ENCODE measurements around the gene PRKAG2.

Gene PRKAG2

GRCh38 chr7:151556592-151556991, 320.3 kb downstream of the PRKAG2 start:
- no peak for DNase-seq (ENCODE audit: low read depth)
- in situ Hi-C loops (cut with HindIII; ENCODE audit: low sequenced_read_pairs), result no loop called here
- no peak for TF ChIP-seq CTCF (IDR thresholded peaks at IDR 0.05; ENCODE audit: low read depth, low read length, missing control alignments)
- no peak overlapping the region for H3K4me3 ChIP-seq (ENCODE audit: low read depth, low read length)

DNA sequence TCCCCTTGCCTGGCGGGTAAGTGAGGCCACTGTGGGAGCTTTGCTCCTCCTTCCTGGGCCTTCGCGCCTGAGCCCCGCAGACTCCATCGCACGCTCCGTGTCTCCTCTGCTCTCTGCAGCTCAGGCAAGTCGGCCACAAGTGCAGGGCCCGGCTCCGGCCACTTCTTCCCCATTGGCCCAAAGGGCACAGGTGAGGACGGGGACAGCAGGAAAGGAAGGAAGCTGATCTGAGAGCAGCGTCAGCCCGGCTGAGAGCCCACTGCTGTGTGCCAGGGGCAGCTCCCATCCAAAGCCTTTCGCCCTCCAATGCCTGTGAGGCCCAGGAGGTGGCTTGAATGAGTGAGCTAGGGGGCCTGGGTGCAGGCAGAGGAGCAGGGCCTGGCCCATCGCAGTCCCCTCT, 323.6 kb downstream of the PRKAG2 start:
- TF ChIP-seq CTCF (IDR thresholded peaks at IDR 0.05; ENCODE audit: low read depth, low read length, missing control alignments), result no peak
- H3K4me3 ChIP-seq (ENCODE audit: low read depth, low read length), result no peak overlapping the region
- no peak for DNase-seq (ENCODE audit: low read depth)
- in situ Hi-C loops (cut with HindIII; ENCODE audit: low sequenced_read_pairs), result no loop called here

- no peak for TF ChIP-seq CTCF (IDR thresholded peaks at IDR 0.05; ENCODE audit: low read depth, low read length, missing control alignments)
- no peak overlapping the region for H3K4me3 ChIP-seq (ENCODE audit: low read depth, low read length)
- in situ Hi-C loops (cut with HindIII; ENCODE audit: low sequenced_read_pairs), result no loop called here
- DNase-seq (ENCODE audit: low read depth), result no peak
These were observed 324.4 kb downstream of the PRKAG2 start for GRCh38 chr7:151552352-151553028.

DNA sequence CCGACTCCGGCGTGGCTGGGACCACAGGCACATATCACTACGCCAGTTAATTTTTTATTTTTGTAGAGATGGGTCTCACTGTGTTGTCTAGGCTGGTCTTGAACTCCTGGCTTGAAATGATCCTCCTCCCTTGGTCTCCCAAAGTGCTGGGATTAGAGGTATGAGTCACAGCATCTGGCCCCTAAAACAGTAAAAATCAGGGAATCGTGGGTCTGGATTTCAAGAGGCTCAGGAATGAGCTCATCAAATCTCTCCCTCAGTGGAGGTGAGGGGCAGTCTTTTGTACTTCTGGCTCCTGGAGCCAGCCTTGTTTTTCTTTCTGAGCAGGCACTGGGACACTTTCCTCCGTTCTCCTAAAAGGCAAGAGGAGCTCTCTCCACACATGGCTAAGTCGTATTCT, 325.1 kb downstream of the PRKAG2 start:
- TF ChIP-seq CTCF (IDR thresholded peaks at IDR 0.05; ENCODE audit: low read depth, low read length, missing control alignments), result no peak
- no peak for DNase-seq (ENCODE audit: low read depth)
- no peak overlapping the region for H3K4me3 ChIP-seq (ENCODE audit: low read depth, low read length)
- in situ Hi-C loops (cut with HindIII; ENCODE audit: low sequenced_read_pairs), result no loop called here

GRCh38 chr7:151550656-151551286, 326.1 kb downstream of the PRKAG2 start:
- TF ChIP-seq CTCF (IDR thresholded peaks at IDR 0.05; ENCODE audit: low read depth, low read length, missing control alignments), result no peak
- in situ Hi-C loops (cut with HindIII; ENCODE audit: low sequenced_read_pairs), result no loop called here
- H3K4me3 ChIP-seq (ENCODE audit: low read depth, low read length), result no peak overlapping the region
- DNase-seq (ENCODE audit: low read depth), result peak; percentile 48

GRCh38 chr7:151549644-151550043, 327.3 kb downstream of the PRKAG2 start:
- DNase-seq (ENCODE audit: low read depth), result no peak
- H3K4me3 ChIP-seq (ENCODE audit: low read depth, low read length), result no peak overlapping the region
- TF ChIP-seq CTCF (IDR thresholded peaks at IDR 0.05; ENCODE audit: low read depth, low read length, missing control alignments), result no peak
- in situ Hi-C loops (cut with HindIII; ENCODE audit: low sequenced_read_pairs), result no loop called here
